Measurements from ENCODE around the gene OSGIN1. TPM values are rescaled to one million over a fixed set of nuclear protein-coding genes. Genes with fewer than 3 reads are reported as not detected.
"Not testable (repeated sequence)": the region's sequence is repeated elsewhere in the genome, so short reads cannot be mapped to it uniquely, and the experiment has no call there.

Gene OSGIN1
- total RNA-seq, 1 donor from 2014 or later: 0.60 TPM

GRCh38 chr16:83941546-83941945, 11.5 kb upstream of the OSGIN1 start:
- not testable (repeated sequence) for DNase-seq (ENCODE audit: low read depth in 2 of 2)

GRCh38 chr16:83942074-83942473, 11.0 kb upstream of the OSGIN1 start:
- no peak for DNase-seq (ENCODE audit: low read depth in 2 of 2)

- no peak for DNase-seq (ENCODE audit: low read depth in 2 of 2)
Measured at GRCh38 chr16:83942815-83943515, 10.1 kb upstream of the OSGIN1 start.

GRCh38 chr16:83943516-83944050, 9.5 kb upstream of the OSGIN1 start:
- no peak for DNase-seq (ENCODE audit: low read depth in 2 of 2)

GRCh38 chr16:83945587-83945986, 7.5 kb upstream of the OSGIN1 start:
- DNase-seq (ENCODE audit: low read depth in 2 of 2): no peak

- no peak for DNase-seq (ENCODE audit: low read depth in 2 of 2)
Measured at GRCh38 chr16:83946154-83946780, 6.8 kb upstream of the OSGIN1 start.

GRCh38 chr16:83946781-83947566, 6.1 kb upstream of the OSGIN1 start:
- no peak for DNase-seq (ENCODE audit: low read depth in 2 of 2)

- no peak for DNase-seq (ENCODE audit: low read depth in 2 of 2)
Measured at GRCh38 chr16:83947642-83948234, 5.3 kb upstream of the OSGIN1 start.

- no peak for DNase-seq (ENCODE audit: low read depth in 2 of 2)
Measured at GRCh38 chr16:83948914-83949723, 3.9 kb upstream of the OSGIN1 start.

GRCh38 chr16:83949724-83950001, 3.4 kb upstream of the OSGIN1 start:
- no peak for DNase-seq (ENCODE audit: low read depth in 2 of 2)

- not testable (repeated sequence) for DNase-seq (ENCODE audit: low read depth in 2 of 2)
Measured at GRCh38 chr16:83950862-83951399, 2.1 kb upstream of the OSGIN1 start.

- no peak for DNase-seq (ENCODE audit: low read depth in 2 of 2)
Measured at GRCh38 chr16:83951544-83951943, 1.5 kb upstream of the OSGIN1 start.

- DNase-seq (ENCODE audit: low read depth in 2 of 2): no peak
Measured at GRCh38 chr16:83952587-83952939, 477 bp upstream of the OSGIN1 start.

- DNase-seq (ENCODE audit: low read depth in 2 of 2): peak in 1 of 2 donors; percentile 47
Measured at GRCh38 chr16:83953796-83954576, 946 bp downstream of the OSGIN1 start.

GRCh38 chr16:83954577-83955016, 1.6 kb downstream of the OSGIN1 start:
- peak; percentile 28 to 63 for DNase-seq (ENCODE audit: low read depth in 2 of 2)

- peak; percentile 40 to 42 for DNase-seq (ENCODE audit: low read depth in 2 of 2)
Measured at GRCh38 chr16:83955218-83956130, 2.4 kb downstream of the OSGIN1 start.

GRCh38 chr16:83956336-83957289, 3.6 kb downstream of the OSGIN1 start:
- peak; percentile 81 to 89 for DNase-seq (ENCODE audit: low read depth in 2 of 2)

Data from lung microvascular endothelial cell (primary cell).